Gastrocnemius medialis (tissue), 4 donors: Measurements from ENCODE around the gene GPBP1L1. TPM values are rescaled to one million over a fixed set of nuclear protein-coding genes. Genes with fewer than 3 reads are reported as not detected.
"Not testable (repeated sequence)": the region's sequence is repeated elsewhere in the genome, so short reads cannot be mapped to it uniquely, and the experiment has no call there.

Experiments
- ATAC-seq, 2 donors: fragments of 150-250 bp; one replicate each; pipeline ENCODE4 v1.9.1; 2016
- DNase-seq, 2 donors: peaks; one replicate each; pipeline ENCODE4 v3.0.0-alpha.2; 2019
- H3K27ac ChIP-seq, 4 donors: fragments of 200-600 bp; sonication (generic); 1 replicate in 1 of 4; 2 replicates in 3 of 4; pipeline ENCODE4 v1.5.1; 2016 to 2018; ENCODE audit warnings: mild to moderate bottlenecking in 2 of 4, moderate library complexity in 1 of 4
- H3K27me3 ChIP-seq, 3 donors: fragments of 200-600 bp; sonication (generic) in 2 of 3; 1 replicate in 1 of 3; 2 replicates in 2 of 3; pipeline versions ENCODE4 v1.5.1 to v1.6.0; 2016 to 2019; ENCODE audit warnings: mild to moderate bottlenecking in 1 of 3, moderate library complexity in 1 of 3
- H3K36me3 ChIP-seq, 2 donors: fragments of 200-600 bp; sonication (generic) in 1 of 2; one replicate each; pipeline ENCODE4 v1.5.1; 2017 to 2018
- H3K4me1 ChIP-seq, 2 donors: fragments of 200-600 bp; sonication (generic) in 1 of 2; one replicate each; pipeline ENCODE4 v1.5.1; 2016 to 2017; ENCODE audit warnings: mild to moderate bottlenecking in 2 of 2
- H3K4me3 ChIP-seq, 4 donors: fragments of 200-600 bp; sonication (generic) in 3 of 4; 1 replicate in 1 of 4; 2 replicates in 3 of 4; pipeline ENCODE4 v1.5.1; 2016 to 2019; ENCODE audit warnings: mild to moderate bottlenecking in 2 of 4
- H3K9me3 ChIP-seq, 3 donors: fragments of 200-600 bp; sonication (generic) in 2 of 3; 1 replicate in 1 of 3; 2 replicates in 2 of 3; pipeline ENCODE4 v1.5.1; 2016 to 2019
- POLR2A ChIP-seq, 2 donors: fragments of 450-650 bp; IDR thresholded peaks; one replicate each; pipeline ENCODE4 v1.6.1; 2017; ENCODE audit warnings: antibody characterized with exemption in 2 of 2, mild to moderate bottlenecking in 2 of 2, moderate library complexity in 2 of 2
- in situ Hi-C, 4 donors: fragments of 200-750 bp; cut with MboI; loops; one replicate each; pipeline versions ENCODE4 v1.15.0 to v1.8.0; 2017; ENCODE audit warnings: low sequenced_read_pairs in 4 of 4
- intact Hi-C: fragments of 100-400 bp; cut with DNase I; formaldehyde crosslinking; loops from one replicate; pipeline ENCODE4 v1.15.1; 2023; ENCODE audit warnings: low total_unique reads
- total RNA-seq, 4 donors: library from RNA; depleted of rRNA; stranded (reverse); fragments of >200 nt; gene quantifications; one replicate each; pipeline versions ENCODE4 v1.1.0 to v1.2.3, GENCODE V29; 2016
- TF ChIP-seq, protein P1 (sequence below), 5 experiments: fragments of 450-650 bp in 3 of 5; fragments of 200-600 bp in 2 of 5; sonication (generic) in 2 of 5; IDR thresholded peaks in 4 of 5; conservative IDR thresholded peaks in 1 of 5; 1 replicate in 4 of 5; 2 replicates in 1 of 5; pipeline ENCODE4 v1.5.1; 2016 to 2019; ENCODE audit warnings: antibody characterized with exemption in 5 of 5, mild to moderate bottlenecking in 3 of 5, moderate library complexity in 3 of 5

Gene GPBP1L1
- total RNA-seq, 4 donors from 2014 or later = 58.5 to 99.5 (median 81.8) TPM

DNA sequence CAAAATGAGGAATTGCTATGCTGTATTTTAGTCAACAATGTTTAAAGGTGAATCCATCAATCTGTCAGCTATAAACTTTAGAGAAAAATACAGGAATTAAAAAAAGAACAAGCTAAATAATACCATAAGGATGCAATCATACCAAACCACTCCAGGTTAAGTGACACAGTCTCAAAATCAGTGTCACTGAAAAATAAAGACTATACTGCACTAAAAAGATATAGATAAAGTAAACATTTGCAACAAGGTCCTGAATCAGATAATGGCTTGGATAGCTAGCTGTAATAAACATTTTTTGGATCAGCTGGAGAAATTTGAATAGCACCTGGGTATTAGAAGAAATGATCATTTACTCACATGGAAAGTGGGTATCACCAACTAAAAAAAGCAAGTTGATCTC lies 7.8 kb downstream of the GPBP1L1 start:
- no peaks in the 10 kb centered on the region for H3K9me3 ChIP-seq
- in situ Hi-C loops = loop anchor here in 1 of 4 donors (25.0 kb wide), 1 partner anchor 91 kb away; the partner anchor contains the start of gene NASP
- ATAC-seq = no peak
- peak overlapping the region; percentile 74 to 98 (median 86) for H3K27ac ChIP-seq
- no peaks in the 10 kb centered on the region for H3K36me3 ChIP-seq
- DNase-seq = no peak
- TF ChIP-seq, protein P1, sequence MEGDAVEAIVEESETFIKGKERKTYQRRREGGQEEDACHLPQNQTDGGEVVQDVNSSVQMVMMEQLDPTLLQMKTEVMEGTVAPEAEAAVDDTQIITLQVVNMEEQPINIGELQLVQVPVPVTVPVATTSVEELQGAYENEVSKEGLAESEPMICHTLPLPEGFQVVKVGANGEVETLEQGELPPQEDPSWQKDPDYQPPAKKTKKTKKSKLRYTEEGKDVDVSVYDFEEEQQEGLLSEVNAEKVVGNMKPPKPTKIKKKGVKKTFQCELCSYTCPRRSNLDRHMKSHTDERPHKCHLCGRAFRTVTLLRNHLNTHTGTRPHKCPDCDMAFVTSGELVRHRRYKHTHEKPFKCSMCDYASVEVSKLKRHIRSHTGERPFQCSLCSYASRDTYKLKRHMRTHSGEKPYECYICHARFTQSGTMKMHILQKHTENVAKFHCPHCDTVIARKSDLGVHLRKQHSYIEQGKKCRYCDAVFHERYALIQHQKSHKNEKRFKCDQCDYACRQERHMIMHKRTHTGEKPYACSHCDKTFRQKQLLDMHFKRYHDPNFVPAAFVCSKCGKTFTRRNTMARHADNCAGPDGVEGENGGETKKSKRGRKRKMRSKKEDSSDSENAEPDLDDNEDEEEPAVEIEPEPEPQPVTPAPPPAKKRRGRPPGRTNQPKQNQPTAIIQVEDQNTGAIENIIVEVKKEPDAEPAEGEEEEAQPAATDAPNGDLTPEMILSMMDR (IDR thresholded peaks at IDR 0.05 in 4 of 5, conservative IDR thresholded peaks at IDR 0.05 in 1 of 5) = no peak
- TF ChIP-seq POLR2A (IDR thresholded peaks at IDR 0.05) = no peak
- H3K4me1 ChIP-seq = peaks cover 92 to 94% of the 10 kb centered on the region in 2 donors
- no peaks in the 10 kb centered on the region for H3K27me3 ChIP-seq
- intact Hi-C loops = no loop called here
- H3K4me3 ChIP-seq = peak overlapping the region in 1 of 4 donors; percentile 4

DNA sequence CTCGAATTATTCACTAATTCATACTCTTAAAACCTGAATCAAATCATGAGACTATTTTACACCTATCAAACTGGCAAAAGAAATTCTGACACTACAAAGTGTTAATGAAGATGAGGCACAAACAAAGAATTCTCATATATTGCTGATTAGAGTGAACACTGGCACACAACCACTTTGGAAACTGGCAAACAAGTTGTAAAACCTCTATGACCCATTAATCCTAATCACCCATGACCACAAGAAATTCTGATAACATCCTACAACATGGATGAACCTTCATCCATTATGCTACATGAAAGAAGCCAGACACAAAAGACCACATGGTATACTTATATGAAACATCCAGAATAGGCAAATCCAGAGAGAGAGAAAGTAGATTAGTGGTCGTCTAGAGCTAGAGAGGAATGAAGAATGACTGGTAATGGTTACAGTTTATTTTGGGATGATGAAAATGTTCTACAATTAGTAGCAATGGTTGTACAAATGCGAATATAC lies 8.5 kb downstream of the GPBP1L1 start:
- in situ Hi-C loops (loop anchor here in 1 of 4 donors (25.0 kb wide), 1 partner anchor 90 kb away; the partner anchor contains the start of gene NASP), intact Hi-C loops (no loop called here)
- Histone ChIP-seq H3K4me1 (peaks cover 90 to 98% of the 10 kb centered on the region in 2 donors), H3K4me3 (no peak overlapping the region), H3K36me3 (no peaks in the 10 kb centered on the region), H3K27me3 (no peaks in the 10 kb centered on the region), H3K9me3 (no peaks in the 10 kb centered on the region), H3K27ac (peak overlapping the region; percentile 74 to 98 (median 86))
- DNase-seq (no peak), ATAC-seq (no peak)
- no peak for TF ChIP-seq POLR2A (IDR thresholded peaks at IDR 0.05)
- TF ChIP-seq, protein P1 (IDR thresholded peaks at IDR 0.05 in 4 of 5, conservative IDR thresholded peaks at IDR 0.05 in 1 of 5) = no peak

DNA sequence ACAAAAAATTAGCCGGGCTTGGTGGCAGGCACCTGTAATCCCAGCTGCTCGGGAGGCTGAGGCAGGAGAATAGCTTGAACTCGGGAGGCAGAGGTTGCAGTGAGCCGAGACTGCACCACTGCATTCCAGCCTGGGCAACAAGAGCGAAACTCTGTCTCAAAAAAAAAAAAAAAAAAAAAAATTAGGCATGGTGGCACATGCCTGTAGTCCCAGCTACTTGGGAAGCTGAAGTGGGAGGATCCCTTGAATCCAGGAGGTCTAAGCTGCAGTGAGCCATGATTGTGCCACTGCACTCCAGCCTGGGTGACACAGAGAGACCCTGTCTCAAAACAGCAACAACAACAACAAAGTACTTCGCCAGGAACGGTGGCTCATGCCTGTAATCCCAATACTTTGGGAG lies 9.8 kb downstream of the GPBP1L1 start:
- ATAC-seq, H3K9me3 ChIP-seq, H3K36me3 ChIP-seq, H3K4me3 ChIP-seq, intact Hi-C loops, DNase-seq, H3K27me3 ChIP-seq: not testable (repeated sequence)
- peak overlapping the region; percentile 74 to 98 (median 86) for H3K27ac ChIP-seq
- peaks cover 88 to 98% of the 10 kb centered on the region in 2 donors for H3K4me1 ChIP-seq
- in situ Hi-C loops = loop anchor here in 1 of 4 donors (25.0 kb wide), 1 partner anchor 89 kb away; the partner anchor contains the start of gene NASP

DNA sequence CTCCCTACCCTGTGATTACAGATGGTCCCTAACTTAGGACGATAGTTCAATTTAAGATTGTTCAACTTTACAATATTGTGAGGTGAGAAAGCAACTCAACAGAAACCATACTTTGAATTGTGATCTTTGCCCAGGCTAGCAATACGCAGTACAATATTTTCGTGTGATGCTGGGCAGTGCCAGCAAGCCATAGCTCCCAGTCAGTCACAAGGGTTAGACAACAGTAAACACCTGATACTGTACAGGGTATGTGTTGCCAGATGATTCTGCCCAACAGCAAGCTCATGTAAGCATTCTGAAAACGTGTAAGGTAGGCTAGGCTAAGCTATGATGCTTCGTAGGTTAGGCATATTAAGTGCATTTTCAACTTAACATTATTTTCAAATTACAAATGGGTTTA lies 11.9 kb downstream of the GPBP1L1 start:
- in situ Hi-C loops = no loop called here
- Histone ChIP-seq H3K36me3 (no peaks in the 10 kb centered on the region), H3K27me3 (no peaks in the 10 kb centered on the region), H3K4me1 (peaks cover 87 to 98% of the 10 kb centered on the region in 2 donors), H3K27ac (peak overlapping the region; percentile 67 to 98 (median 86)), H3K9me3 (no peaks in the 10 kb centered on the region), H3K4me3 (no peak overlapping the region)
- ATAC-seq (peak; percentile 85 to 89), DNase-seq (peak in 1 of 2 donors; percentile 43)
- TF ChIP-seq, protein P1 (IDR thresholded peaks at IDR 0.05 in 4 of 5, conservative IDR thresholded peaks at IDR 0.05 in 1 of 5) = no peak
- intact Hi-C loops = no loop called here

DNA sequence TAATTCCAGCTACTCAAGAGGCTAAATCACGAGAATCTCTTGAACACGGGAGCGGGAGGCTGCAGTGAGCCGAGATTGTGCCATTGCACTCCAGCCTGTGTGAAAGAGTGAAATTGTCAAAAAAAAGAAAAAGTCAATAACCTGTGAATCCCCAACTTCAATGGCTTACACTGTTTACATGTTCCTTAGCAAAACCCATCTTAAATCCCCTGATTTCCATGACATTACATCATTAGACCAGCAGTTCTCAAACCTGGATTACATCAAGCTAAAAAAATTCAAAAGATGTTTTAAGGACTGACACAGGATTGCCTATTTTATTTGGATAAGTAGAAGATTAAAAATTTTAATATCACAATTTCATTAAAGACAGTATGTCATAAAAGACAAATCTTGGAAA lies 12.4 kb downstream of the GPBP1L1 start:
- intact Hi-C loops = no loop called here
- ATAC-seq (no peak), DNase-seq (no peak)
- Histone ChIP-seq H3K4me1 (peaks cover 87 to 98% of the 10 kb centered on the region in 2 donors), H3K9me3 (no peaks in the 10 kb centered on the region), H3K27ac (peak overlapping the region; percentile 67 to 98 (median 86)), H3K27me3 (no peaks in the 10 kb centered on the region), H3K36me3 (no peaks in the 10 kb centered on the region), H3K4me3 (no peak overlapping the region)
- TF ChIP-seq, protein P1 (IDR thresholded peaks at IDR 0.05 in 4 of 5, conservative IDR thresholded peaks at IDR 0.05 in 1 of 5) = no peak
- no peak for TF ChIP-seq POLR2A (IDR thresholded peaks at IDR 0.05)
- in situ Hi-C loops = no loop called here
